Nucleus accumbens (tissue), 56 donors: Measurements from ENCODE around the gene GRM7.

Source experiments
- DNase-seq, 56 donors: peaks; one replicate each; lab custom pipeline; 2025; lab: John Stamatoyannopoulos, UW

GRM7 gene

DNA sequence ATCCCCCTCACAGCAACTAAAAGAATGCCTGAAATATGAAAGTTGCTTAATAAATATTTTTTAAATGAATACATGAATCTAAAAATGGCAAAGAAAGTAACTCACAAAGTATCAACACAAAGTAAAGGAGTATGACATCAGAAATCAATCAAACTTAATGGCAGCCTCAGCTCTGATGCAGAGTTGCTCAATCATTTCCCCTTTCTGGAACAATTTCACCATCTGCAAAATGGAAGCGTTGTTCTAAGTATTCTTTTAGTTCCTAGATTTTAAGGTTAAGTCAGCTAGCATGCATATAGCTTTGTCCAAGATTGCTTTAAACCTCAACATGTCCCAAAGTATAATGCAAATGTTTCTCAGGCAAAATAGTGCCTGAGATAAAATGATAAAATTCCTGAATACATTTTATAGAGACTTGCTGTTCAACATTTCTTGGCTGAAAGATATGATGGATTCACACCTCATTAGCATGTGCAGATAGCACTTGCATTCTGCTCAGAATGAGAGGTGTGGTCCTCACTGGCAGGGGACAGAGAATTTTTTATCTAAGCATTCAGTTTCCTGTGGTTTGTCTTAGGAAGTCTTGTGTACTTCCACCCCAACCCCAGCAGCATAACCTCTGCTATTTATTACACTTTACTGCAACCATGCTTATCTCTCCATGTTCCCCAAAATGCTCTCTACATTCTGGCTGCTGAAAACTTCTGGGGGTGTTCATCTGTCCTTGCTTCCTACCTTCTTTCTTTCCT, 429.3 kb downstream of the GRM7 start:
- no peak for DNase-seq

DNA sequence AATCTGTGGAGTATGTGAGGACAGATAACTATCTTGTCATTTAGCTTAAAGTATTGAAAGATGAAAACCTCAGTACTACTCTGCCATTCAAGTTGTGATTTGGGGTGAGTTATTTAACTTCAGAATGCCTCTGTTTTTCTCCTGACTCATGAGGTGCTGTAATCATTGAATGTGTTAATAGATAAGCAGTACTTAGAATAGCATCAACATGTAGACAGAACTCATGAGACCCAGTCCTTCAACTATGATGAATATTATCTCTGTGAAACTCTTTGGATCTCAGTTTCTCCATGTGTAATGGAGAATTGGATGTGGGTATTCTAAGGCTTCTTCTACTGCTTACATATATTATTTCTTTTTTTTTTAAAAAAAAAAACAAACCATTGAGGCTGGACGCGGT, 431.4 kb downstream of the GRM7 start:
- no peak for DNase-seq

DNA sequence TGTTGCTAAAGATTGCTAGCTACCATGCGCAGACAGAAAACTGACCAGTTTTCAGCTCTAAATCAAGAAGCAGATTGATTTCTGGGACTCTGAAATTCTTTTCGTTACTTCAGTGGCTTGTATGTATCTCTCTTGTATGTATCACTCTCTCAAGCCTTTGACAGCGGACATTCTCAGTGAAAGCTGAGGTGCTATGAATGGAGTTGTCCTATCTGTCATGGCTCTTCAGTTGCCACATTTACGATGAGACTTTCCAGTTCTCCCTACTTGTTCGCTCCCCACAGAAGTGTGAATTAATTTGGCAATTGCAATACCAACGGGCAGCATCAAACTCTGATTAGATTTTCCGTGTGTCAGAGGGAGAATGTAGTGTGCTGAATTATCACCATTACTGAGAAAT, 432.4 kb downstream of the GRM7 start:
- DNase-seq = no peak

DNA sequence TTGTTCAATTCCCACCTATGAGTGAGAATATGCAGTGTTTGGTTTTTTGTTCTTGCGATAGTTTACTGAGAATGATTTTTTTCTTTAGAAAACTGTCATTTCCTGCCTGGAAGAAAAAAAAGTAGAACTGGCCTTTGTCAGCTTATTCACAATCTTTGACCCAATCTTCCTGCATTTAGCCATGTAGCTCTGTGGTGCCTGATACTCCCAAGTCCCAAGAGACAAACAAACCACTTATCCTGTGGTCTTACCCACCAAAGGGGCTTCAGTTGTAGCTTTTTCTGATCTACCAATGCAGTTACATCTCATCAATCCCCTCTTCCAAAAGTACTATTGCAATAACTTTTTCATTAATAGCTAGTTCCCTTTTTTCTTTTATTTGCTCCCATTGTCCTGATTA, 444.6 kb downstream of the GRM7 start:
- no peak for DNase-seq

DNA sequence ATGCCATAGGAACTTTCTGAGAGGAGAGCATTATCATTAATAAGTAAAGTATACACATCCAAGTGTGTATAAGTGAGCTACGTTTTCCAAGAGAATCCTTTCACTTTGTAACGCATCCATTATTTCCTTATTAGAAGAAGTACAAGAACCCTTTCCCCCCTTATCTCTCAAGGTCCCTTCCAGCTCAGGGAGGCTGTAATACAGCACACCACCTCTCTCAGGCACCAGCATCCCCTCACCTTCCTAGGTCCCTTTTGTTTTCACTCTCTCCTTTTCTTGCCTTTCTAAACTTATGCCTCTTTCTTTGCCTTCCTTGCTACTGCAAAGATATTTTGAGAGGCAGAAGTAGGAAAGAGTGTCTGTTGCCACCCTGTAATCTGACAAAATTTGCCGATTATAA, 446.0 kb downstream of the GRM7 start:
- DNase-seq = no peak

DNA sequence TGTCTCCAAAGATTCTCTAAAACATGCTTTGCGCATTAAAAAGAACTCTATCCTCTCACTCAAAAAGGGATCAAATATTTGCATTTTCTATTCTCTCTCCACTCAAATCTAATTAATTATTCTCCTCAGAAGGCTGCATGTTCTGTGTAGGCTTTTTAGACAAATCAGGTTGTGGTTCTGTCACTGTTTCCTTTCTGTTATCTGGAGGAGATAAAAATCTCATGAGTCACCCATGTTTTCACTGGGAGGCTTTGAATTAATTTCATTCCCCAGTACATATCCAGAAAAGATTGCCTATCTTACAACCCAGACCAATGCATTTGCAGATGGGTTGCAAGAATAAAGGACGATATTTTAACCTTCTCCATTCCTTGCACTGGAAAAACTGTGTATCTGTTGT, 446.5 kb downstream of the GRM7 start:
- no peak for DNase-seq

DNA sequence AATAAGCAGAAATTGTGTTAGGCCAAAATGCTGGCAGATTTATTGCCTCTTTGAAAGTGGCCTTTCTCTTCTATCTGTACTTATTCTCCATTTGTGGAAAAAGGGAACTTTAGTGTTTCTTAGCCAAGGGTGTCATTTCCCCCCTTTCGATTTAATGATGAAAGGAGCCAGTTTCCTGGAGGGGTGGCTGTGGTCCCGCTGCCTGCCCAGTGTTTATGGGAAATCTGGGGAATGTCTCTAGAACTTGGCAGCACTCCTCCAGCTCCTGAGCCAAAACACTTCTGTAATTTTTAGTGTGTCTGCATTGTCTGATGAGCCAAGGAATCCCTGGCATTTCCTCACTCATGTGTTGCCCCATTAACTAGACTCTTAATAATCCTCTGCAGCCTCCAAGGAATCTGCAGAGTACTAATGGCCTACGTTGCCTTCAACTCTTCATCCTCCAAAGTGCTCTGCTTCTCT, 448.8 kb downstream of the GRM7 start:
- peak in 24 of 56 donors; percentile 1 to 65 (median 12) for DNase-seq

DNA sequence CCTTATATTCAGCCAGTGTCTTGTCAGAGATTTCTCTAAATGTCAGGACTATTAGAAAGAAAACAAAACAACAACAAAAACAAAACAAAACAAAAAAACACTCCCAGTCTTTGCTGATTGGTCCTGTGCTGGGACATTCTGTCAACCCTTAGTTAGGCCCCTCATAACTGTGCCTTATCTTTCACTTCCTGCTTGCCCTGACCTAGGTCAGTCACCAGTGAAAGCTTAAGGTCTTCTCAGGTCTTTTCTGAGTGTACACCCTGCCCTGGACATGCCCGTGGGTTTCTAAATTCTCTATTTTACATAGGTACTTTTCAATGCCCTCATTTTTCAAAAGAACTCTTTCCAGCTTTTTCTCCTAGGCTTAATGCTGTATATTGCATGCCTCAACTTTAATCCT, 454.1 kb downstream of the GRM7 start:
- no peak for DNase-seq

DNA sequence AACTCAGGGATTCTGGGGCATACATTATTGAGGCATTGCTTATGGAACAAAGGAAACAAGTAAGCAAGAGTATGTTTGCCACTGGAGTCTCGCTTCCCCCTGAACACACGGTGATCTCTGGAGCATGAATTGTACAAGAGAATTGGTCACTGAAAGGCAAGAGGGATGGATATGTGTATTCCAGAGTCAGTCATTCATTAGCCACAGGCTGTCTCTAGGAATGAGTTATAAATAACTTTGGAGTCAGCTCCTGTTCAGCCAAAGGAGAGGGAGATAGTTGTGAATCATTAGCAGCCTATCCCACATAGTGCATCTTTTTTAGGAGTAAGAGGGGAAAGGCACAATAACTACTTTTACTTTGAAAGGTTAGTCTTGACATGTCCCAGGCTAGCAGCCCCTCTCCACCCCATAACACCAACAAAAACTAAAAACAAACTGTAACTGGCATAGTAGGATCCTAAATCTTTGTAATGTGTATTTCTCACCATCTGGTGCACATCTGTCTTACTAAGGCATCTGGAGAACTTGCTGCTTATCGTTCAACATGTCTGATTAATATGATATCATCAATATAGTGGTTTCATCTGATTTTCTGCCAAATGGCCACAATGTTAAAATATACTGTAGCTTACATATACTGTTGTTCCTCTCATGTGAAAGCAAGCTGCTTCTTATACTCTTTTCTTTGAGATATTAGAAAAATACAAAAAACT, 462.2 kb downstream of the GRM7 start:
- DNase-seq = no peak

DNA sequence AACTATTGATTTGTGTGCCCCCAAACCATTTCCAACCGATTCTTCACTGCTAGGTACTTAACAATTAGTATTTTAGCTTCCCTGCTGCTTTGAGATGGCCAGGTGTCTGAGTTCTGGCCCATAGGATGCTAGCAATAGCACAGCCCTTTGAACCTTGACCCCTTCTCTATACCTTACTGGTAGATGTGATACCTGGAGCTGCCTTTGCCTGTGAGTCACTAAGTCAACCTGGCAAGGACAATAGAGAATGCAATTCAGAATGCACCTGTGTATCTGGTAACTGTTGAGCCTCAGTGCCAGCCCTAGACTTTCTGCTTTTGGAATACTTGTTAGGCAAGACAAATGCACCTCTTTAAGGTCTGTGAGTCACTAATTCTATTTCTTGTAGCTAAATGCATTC, 467.4 kb downstream of the GRM7 start:
- DNase-seq = no peak

DNA sequence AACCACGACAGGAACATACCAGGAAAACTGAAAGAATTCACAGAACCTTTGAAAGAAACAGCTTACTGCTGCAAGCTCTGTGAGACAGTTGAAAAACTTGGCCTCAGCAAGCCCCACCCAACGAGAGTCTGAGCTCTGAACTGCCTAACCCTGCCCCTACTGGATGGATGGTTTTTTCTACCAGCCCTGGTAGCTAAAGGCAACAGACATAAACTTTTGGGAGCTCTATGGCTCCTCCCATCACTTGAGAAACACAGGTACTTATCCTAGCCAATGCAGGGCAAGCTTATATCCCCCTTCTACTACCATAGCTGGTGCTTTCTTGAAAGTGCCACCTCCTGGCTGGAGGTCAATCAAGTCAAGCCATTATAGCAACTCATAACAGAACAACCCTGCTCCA, 471.8 kb downstream of the GRM7 start:
- no peak for DNase-seq

DNA sequence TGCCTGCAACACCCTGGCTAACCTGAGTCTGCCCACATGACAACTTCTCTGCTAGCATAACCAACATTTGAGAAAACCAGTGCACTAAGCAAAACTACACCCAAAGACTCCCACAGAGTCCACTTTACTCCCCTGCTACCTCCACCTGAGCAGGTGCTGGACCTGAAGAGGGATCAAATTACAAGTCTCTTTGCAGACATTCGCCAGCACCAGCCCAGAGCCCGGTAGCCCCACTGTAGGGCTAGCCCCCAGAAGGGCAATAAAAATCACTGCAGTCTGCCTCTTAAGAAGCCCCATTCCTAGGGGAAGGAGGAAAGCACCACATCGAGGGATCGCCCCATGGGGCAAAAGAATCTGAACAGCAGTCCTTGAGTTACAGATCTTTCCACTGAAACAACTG, 472.2 kb downstream of the GRM7 start:
- no peak for DNase-seq

DNA sequence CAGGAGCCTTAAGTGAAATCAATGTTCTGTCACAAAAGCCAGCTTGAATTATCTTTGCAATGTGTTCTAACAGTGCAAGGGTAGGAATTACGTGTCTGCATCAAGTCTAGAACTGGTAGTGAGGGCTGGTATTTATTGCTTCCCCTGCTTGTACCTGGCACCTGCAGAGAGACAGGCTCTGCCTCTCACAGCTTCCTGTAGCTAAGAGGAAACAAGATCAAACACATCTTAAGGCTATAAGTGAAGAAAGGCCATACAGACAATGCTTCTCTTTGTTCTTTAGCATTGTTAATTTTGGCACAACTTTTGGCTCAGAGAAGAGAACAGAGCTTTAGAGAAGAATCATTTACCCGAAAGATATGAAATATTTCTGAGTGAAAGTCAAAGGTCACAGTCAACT, 479.9 kb downstream of the GRM7 start:
- no peak for DNase-seq

DNA sequence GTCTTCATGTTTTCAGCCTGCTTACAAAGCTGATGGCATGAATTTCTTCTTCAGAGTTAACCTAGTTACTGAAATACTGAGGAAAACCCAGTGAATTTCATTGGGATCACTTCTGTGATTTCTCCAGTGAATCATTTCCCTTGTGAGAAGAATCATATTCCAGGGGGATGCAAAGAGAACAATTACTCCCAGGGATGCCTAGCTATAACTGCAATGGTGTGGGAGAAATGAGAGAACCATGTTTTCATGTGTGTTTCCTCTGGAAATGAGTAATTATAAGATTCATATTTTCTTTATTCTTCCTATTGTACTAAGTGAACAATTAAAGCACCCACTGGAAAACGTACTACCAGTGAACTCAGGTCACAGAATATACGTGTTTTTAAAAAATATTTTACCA, 485.4 kb downstream of the GRM7 start:
- no peak for DNase-seq

DNA sequence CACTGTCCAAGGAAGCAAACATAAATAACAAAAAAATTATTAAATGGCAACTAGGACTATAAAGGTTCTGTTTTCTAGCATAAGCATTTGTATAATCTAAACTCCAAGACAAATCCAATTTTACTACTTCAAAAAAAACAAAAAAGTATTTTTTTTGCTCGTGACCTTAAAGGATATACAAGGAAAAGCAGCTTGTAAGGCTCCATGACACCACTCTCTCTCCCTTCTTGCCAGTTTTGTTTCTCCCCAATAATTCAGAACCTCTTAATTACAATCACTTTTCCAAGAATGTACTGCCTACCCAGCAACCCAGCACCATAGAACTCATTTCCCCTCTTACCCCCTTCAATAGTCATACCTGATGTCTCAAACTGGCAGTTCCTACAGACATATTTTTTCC, 496.2 kb downstream of the GRM7 start:
- DNase-seq = no peak

DNA sequence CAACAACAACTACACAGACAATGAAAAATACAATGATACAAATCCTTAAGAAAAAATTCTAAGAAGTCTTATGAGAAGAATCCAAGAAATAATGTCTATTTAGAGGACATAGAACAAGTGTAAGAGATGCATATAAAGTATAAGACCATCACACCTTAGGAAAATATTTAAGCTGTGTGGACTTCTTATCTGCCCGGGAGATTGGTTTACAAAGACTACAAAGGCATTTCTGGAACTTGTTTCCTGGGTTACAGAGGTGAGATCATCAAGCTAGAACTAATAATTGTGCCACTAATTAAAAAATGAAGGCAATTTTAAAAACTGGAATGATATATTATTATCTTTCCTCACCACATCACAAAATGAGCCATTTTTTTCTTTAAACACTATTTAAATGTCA, 507.1 kb downstream of the GRM7 start:
- no peak for DNase-seq

DNA sequence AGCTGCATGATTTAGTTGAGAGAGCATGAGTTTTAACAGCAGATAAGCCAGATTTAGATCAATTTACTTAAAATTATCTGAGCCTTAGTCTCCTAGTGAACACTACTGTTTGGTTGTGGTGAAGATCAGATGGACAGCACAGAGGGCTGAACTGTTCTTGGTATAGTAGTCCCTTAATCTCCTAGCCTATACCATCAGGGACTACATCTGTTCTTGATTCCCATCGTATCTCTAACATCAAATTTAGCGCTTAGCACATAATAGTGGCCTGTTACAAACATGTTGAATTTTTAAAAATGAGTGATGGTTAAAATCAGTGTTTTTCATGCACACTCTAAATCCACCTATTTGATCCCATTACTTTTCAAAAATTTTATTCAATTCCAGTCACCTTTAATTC, 507.7 kb downstream of the GRM7 start:
- DNase-seq = no peak

DNA sequence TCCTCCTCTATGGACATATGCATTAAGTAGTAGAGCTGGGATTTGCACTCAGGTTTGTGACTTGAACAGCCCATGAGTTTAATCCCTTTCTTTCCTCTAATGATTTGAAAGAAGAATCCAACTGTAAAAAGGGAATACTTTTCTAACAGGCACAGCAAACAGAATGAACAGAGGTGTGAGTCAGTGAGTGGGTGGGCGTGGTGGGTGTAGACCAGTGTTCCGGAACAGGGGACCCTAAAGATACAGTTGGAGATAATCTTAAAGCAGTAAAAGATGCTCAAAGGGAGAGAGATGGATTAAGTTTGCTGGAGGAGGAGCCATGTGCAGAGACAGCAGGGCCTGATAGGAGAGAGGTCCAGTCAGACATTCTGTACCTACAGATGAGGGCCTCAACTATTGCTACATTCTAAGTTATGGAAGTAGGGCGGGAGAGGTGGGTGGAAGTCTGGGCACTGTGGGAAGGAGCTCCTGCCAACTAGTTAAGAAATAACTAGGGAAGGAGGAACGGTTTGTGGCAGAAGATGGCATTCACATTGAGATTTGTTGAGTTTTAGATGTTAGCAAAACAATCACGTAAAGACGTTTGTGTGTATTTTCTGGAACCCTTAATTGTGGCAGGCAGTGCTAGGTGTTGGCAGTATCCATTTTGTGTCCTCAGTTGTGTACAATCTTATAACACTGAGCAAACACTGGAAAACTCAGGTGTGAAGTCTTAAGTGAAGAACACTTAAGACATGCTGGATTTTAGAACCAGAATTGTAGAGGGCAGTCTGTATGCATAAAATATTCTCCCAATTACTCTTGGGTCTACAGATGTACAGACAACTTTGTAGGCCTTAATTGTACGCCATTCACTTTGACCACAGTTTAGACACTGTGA, 511.0 kb downstream of the GRM7 start:
- peak in 1 of 56 donors; percentile 1 for DNase-seq

DNA sequence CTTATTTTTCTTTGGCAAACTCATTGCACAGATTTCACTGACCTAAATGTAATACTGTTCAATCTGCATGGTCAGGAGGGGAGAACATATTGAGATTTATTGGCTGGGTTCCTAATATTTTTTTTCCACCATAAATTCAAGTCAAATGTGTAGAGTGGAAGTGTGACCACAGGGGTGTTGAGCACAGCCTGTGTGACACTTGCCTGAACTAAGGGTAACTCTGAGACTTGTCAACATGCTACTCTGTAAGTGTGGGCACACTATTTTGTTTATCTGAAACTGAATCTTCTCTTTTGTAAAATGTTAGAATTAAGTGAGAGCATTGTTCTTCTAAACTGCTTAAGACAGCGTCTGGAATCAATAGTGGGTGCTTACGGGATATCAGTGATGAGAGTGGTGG, 516.2 kb downstream of the GRM7 start:
- DNase-seq = no peak

DNA sequence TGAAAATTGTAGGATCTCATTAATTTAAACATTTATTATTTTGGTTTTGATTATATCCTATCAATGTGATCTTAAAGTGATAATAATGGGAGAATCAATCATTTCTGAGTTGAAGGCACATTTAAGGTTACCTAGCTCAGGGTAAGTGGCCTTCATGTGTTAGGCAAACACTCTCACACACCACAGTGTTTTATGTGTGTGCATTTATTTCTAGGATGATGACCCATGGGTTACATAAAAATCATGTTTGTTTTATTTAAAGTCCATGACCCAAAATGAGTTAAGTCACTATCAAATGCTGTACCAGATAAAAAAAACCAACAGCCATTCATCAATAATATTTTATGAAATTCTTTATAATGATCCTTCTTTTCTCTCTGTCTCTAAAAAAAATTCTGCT, 520.8 kb downstream of the GRM7 start:
- DNase-seq = no peak

DNA sequence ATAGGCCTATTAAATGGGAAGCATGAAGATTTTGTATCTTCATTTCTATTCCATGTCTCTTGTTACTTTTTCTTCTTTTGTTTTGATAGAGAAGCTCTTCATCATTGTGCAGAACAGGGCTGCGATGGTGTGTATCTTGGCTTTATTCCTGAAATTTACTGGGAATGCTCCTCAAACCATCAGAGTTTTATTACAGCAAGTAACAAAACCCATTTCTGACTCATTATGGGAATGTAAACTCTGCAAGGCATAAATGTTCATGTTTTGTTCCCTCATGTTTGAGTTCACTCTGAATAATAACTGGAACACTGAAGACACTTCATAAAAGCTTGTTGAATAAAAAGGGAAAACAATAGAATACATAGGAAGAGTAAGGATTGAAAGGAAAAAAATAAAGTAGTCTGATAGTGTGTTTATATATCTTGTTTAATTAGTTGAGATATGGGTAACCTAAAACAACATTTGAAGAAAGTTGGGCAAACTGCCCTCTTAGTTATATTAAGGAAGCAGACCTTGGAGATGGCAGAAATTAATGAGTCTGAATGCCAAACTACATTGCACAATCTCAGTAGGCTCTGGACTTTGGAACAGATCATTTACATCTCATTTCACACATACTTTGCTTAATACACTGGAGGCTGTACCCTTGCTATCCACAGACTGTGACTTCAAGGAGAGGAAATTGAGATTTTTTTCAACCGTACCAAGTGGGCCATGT, 521.5 kb downstream of the GRM7 start:
- DNase-seq = no peak
